ENCODE results near the gene TNFRSF1B.

DNA sequence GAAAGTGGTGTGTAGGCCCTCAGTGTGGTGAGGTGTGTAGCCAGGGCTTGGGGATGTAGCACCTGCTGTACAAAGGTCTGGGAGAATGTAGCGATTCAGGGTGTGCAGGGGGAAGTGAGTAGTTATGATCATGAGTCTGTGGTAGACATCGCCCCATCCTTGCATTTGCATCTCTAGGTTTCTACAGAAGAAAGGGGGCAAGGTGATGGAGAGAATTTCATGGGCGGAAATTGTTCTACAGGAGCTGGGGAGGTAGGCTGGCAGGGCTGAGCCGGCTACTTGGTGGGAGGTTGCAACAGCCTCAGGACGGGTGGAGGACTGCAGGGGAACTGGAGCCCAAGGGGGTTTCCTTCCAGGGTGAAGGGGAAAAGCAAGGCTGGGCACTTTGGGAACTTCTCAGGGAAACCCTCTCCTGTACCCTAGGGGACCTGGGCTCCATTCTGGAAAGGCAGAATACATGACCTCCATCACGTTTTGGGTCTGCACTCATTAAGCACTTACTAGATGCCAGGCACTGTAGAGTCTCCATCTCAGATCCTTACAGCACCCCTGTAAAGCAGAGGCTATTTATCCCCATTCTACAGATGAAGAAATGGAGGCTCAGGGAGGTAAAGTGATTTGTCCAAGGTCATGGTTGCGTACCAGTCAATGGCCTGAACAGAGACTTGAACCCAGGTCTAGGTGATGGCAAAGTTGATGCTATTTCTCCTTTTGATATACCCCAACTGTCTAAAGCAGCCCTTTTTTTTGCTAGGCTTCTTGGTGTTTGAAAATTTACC, 14.5 kb upstream of the TNFRSF1B start:
- TF ChIP-seq, protein P1, sequence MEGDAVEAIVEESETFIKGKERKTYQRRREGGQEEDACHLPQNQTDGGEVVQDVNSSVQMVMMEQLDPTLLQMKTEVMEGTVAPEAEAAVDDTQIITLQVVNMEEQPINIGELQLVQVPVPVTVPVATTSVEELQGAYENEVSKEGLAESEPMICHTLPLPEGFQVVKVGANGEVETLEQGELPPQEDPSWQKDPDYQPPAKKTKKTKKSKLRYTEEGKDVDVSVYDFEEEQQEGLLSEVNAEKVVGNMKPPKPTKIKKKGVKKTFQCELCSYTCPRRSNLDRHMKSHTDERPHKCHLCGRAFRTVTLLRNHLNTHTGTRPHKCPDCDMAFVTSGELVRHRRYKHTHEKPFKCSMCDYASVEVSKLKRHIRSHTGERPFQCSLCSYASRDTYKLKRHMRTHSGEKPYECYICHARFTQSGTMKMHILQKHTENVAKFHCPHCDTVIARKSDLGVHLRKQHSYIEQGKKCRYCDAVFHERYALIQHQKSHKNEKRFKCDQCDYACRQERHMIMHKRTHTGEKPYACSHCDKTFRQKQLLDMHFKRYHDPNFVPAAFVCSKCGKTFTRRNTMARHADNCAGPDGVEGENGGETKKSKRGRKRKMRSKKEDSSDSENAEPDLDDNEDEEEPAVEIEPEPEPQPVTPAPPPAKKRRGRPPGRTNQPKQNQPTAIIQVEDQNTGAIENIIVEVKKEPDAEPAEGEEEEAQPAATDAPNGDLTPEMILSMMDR (IDR thresholded peaks at IDR 0.05): no peak
- no peak for TF ChIP-seq POLR2A (IDR thresholded peaks at IDR 0.05)
